Neural progenitor cell (in vitro differentiated cells): ENCODE data around the gene ABI3BP.

ENCODE experiments used
- EZH2 ChIP-seq: fragments of 200-600 bp; sonication (generic); IDR thresholded peaks from 2 replicates; pipeline ENCODE4 v1.6.1; 2017; ENCODE audit warnings: antibody characterized with exemption, mild to moderate bottlenecking, moderate library complexity
- TF ChIP-seq, protein P1 (sequence below): fragments of 200-600 bp; sonication (generic); IDR thresholded peaks from 2 replicates; pipeline ENCODE4 v1.5.1; 2017; ENCODE audit warnings: antibody characterized with exemption, mild to moderate bottlenecking

DNA sequence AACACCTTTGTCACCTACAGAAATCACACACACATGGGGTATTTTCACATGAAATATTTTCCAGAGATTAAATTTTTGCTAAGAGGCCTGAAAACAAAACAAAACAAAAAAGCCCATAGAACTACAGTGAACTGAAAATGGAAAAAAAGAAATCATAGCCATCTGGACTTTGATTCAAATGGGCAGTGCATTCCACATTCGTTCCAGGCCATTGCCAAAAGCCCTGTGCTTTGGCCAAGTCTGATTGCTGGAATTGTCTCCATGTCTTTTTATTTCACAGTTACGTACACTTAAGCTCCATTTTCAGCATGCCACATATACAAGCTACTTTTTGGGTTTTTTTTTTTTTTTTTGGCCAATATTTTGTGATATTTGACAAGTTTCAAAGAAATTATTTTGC, 236.8 kb downstream of the ABI3BP start:
- TF ChIP-seq EZH2, result no peak
- TF ChIP-seq, protein P1, sequence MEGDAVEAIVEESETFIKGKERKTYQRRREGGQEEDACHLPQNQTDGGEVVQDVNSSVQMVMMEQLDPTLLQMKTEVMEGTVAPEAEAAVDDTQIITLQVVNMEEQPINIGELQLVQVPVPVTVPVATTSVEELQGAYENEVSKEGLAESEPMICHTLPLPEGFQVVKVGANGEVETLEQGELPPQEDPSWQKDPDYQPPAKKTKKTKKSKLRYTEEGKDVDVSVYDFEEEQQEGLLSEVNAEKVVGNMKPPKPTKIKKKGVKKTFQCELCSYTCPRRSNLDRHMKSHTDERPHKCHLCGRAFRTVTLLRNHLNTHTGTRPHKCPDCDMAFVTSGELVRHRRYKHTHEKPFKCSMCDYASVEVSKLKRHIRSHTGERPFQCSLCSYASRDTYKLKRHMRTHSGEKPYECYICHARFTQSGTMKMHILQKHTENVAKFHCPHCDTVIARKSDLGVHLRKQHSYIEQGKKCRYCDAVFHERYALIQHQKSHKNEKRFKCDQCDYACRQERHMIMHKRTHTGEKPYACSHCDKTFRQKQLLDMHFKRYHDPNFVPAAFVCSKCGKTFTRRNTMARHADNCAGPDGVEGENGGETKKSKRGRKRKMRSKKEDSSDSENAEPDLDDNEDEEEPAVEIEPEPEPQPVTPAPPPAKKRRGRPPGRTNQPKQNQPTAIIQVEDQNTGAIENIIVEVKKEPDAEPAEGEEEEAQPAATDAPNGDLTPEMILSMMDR, result no peak
